Stomach (tissue), 4 donors: ENCODE data around the gene SNRPB2.

Source experiments
- CTCF ChIP-seq, 7 experiments: fragments of 450-650 bp in 4 of 7; fragments of 200-600 bp in 3 of 7; sonication (generic) in 3 of 7; IDR thresholded peaks; one replicate each; pipeline ENCODE4 v1.5.1; 2016 to 2019; ENCODE audit warnings: antibody characterized with exemption in 7 of 7, control low read depth in 2 of 7, mild to moderate bottlenecking in 1 of 7
- POLR2A ChIP-seq, 4 donors: fragments of 450-650 bp; IDR thresholded peaks; one replicate each; pipeline ENCODE4 v1.6.1; 2016; ENCODE audit warnings: antibody characterized with exemption in 4 of 4, control low read depth in 2 of 4, mild to moderate bottlenecking in 1 of 4, moderate library complexity in 1 of 4
- POLR2AphosphoS5 ChIP-seq, 3 donors: sonication (generic); formaldehyde crosslinking; IDR thresholded peaks; one replicate each; pipeline ENCODE4 v1.6.1; 2016; ENCODE audit warnings: antibody characterized with exemption in 3 of 3

GRCh38 chr20:16729565-16730460 is at the start of gene SNRPB2:
- TF ChIP-seq POLR2A (IDR thresholded peaks at IDR 0.05) (peak in 2 of 4 donors; percentile 24 to 25), CTCF (IDR thresholded peaks at IDR 0.05) (no peak), POLR2AphosphoS5 (IDR thresholded peaks at IDR 0.05) (peak; percentile 85 to 93 (median 91))
